PC-3 (cell line): ENCODE data around the gene BAZ1B. TPM values are rescaled to one million over a fixed set of nuclear protein-coding genes. Genes with fewer than 3 reads are reported as not detected.
A peak's percentile ranks its signal among the peaks of the same experiment; 100 is the strongest.
"Not testable (repeated sequence)": the region's sequence is repeated elsewhere in the genome, so short reads cannot be mapped to it uniquely, and the experiment has no call there.

Experiments used
- ATAC-seq: fragments of 200-7000 bp; cut with Tn5 transposase; 2 replicates; pipeline ENCODE4 v1.9.1; 2020; ENCODE audit warnings: mild to moderate bottlenecking, moderate library complexity
- BruUV-seq: library from RNA; stranded (reverse); fragments of 400-500 nt; replicated peaks from 2 replicates; lab custom pipeline; 2021; lab: Mats Ljungman, UMichigan
- CTCF ChIA-PET: fragments of 300-600 bp; sonication (Branson Sonifier 250); formaldehyde crosslinking; loops from one replicate; lab custom pipeline; 2022; ENCODE audit warnings: antibody characterized with exemption; lab: Charles Lee
- POLR2A ChIA-PET: fragments of 300-600 bp; sonication (Branson Sonifier 250); formaldehyde crosslinking; loops from one replicate; lab custom pipeline; 2022; ENCODE audit warnings: antibody characterized with exemption; ENCODE audit not compliant: unreplicated experiment; lab: Charles Lee
- DNase-seq: peaks from one replicate; pipeline ENCODE4 v3.0.0-alpha.2; 2015
- H2AFZ ChIP-seq: fragments of 300-600 bp; sonication (generic); 2 replicates; pipeline ENCODE4 v1.6.0; 2016; ENCODE audit warnings: antibody characterized with exemption, low read length
- H3F3A ChIP-seq: fragments of 300-600 bp; sonication (generic); one replicate; pipeline ENCODE4 v1.6.0; 2017; ENCODE audit warnings: antibody characterized with exemption, low read length, control low read depth, mild to moderate bottlenecking; ENCODE audit not compliant: unreplicated experiment
- H3K27ac ChIP-seq: fragments of 300-600 bp; sonication (generic); 2 replicates; pipeline ENCODE4 v1.5.1; 2016; ENCODE audit warnings: mild to moderate bottlenecking, low read length
- H3K27me3 ChIP-seq: fragments of 300-600 bp; sonication (generic); 2 replicates; pipeline ENCODE4 v1.6.1; 2016; ENCODE audit warnings: low read length, mixed read lengths
- H3K36me3 ChIP-seq: fragments of 300-600 bp; sonication (generic); 2 replicates; pipeline ENCODE4 v1.6.1; 2016; ENCODE audit warnings: low read depth, mixed run types, low read length, mixed read lengths
- H3K4me1 ChIP-seq: fragments of 300-600 bp; sonication (generic); 2 replicates; pipeline ENCODE4 v1.5.1; 2016; ENCODE audit warnings: low read length; ENCODE audit not compliant: insufficient read depth
- H3K4me2 ChIP-seq: fragments of 300-600 bp; sonication (generic); 2 replicates; pipeline ENCODE4 v1.6.0; 2016; ENCODE audit warnings: low read length
- H3K4me3 ChIP-seq: fragments of 300-600 bp; sonication (generic); 2 replicates; pipeline ENCODE4 v1.5.1; 2016; ENCODE audit warnings: mild to moderate bottlenecking, low read length, mixed read lengths
- H3K79me2 ChIP-seq: fragments of 300-600 bp; sonication (generic); 2 replicates; pipeline ENCODE4 v1.6.1; 2017; ENCODE audit warnings: low read length, mixed read lengths
- H3K9ac ChIP-seq: fragments of 300-600 bp; sonication (generic); 2 replicates; pipeline ENCODE4 v1.6.0; 2016; ENCODE audit warnings: mild to moderate bottlenecking, low read length
- H3K9me2 ChIP-seq: fragments of 300-600 bp; sonication (generic); replicated peaks from 2 replicates; pipeline ENCODE4 v1.6.1; 2016; ENCODE audit warnings: mixed run types, low read length, mixed read lengths
- H3K9me3 ChIP-seq: fragments of 300-600 bp; sonication (generic); 2 replicates; pipeline ENCODE4 v1.6.1; 2016; ENCODE audit warnings: low read length, mixed read lengths
- H4K20me1 ChIP-seq: fragments of 300-600 bp; sonication (generic); 2 replicates; pipeline ENCODE4 v1.6.1; 2016; ENCODE audit warnings: low read length, mixed read lengths
- EZH2 ChIP-seq: fragments of 300-600 bp; sonication (generic); IDR thresholded peaks from one replicate; pipeline ENCODE4 v1.6.1; 2017; ENCODE audit warnings: antibody characterized with exemption, mild to moderate bottlenecking, low read length; ENCODE audit not compliant: unreplicated experiment
- EZH2phosphoT487 ChIP-seq: fragments of 300-600 bp; sonication (generic); IDR thresholded peaks from 2 replicates; pipeline ENCODE4 v1.6.1; 2018; ENCODE audit warnings: mild to moderate bottlenecking, antibody characterized with exemption, low read length, borderline replicate concordance
- intact Hi-C: fragments of 100-400 bp; cut with micrococcal nuclease; formaldehyde crosslinking; loops from 2 replicates; pipeline ENCODE4 v1.9.0; 2023
- total RNA-seq: library from RNA; depleted of rRNA; stranded (reverse); fragments of >200 nt; gene quantifications from 2 replicates; pipeline ENCODE4 v1.2.3, GENCODE V29; 2014
- TF ChIP-seq, protein P1 (sequence below): fragments of 300-600 bp; sonication (generic); conservative IDR thresholded peaks from 2 replicates; pipeline ENCODE4 v1.5.1; 2017; ENCODE audit warnings: antibody characterized with exemption, low read depth, mild to moderate bottlenecking, low read length

Gene BAZ1B
- total RNA-seq, 1 experiment from 2014 or later = 45.5 TPM

- H3K27ac ChIP-seq = no peak overlapping the region
- no peak overlapping the region for H2AFZ ChIP-seq
- no peaks in the 10 kb centered on the region for H3K9me3 ChIP-seq
- no peaks in the 10 kb centered on the region for H3K27me3 ChIP-seq
- no peak overlapping the region for H3K4me3 ChIP-seq
- H3K79me2 ChIP-seq = no peaks in the 10 kb centered on the region
- H3K9me2 ChIP-seq = no peaks in the 10 kb centered on the region
- no peak overlapping the region for H3K9ac ChIP-seq
- no peak for DNase-seq
- no peaks in the 10 kb centered on the region for H3K36me3 ChIP-seq
- no peaks in the 10 kb centered on the region for H4K20me1 ChIP-seq
- BruUV-seq = no TSS peak
- ChIA-PET POLR2A (no interaction called here), CTCF (no interaction called here)
- intact Hi-C loops = no loop called here
- no peak for ATAC-seq
- peaks cover 9% of the 10 kb centered on the region; the same call in 1 of the 2 replicates for H3K4me1 ChIP-seq
- TF ChIP-seq EZH2phosphoT487 = no peak
- no peak for TF ChIP-seq EZH2
- H3F3A ChIP-seq = no peaks in the 10 kb centered on the region
- no peak overlapping the region for H3K4me2 ChIP-seq
These were observed 89.4 kb downstream of the BAZ1B start for GRCh38 chr7:73432676-73433075.

GRCh38 chr7:73431041-73431835 is 90.9 kb downstream of the BAZ1B start:
- no peaks in the 10 kb centered on the region for H3K9me3 ChIP-seq
- ChIA-PET CTCF (no interaction called here), POLR2A (no interaction called here)
- no peaks in the 10 kb centered on the region for H3K79me2 ChIP-seq
- H3K9ac ChIP-seq = no peak overlapping the region
- no peak overlapping the region for H2AFZ ChIP-seq
- no peak overlapping the region for H3K4me3 ChIP-seq
- no peak overlapping the region for H3K27ac ChIP-seq
- H3K27me3 ChIP-seq = no peaks in the 10 kb centered on the region
- H3K36me3 ChIP-seq = no peaks in the 10 kb centered on the region
- TF ChIP-seq, protein P1, sequence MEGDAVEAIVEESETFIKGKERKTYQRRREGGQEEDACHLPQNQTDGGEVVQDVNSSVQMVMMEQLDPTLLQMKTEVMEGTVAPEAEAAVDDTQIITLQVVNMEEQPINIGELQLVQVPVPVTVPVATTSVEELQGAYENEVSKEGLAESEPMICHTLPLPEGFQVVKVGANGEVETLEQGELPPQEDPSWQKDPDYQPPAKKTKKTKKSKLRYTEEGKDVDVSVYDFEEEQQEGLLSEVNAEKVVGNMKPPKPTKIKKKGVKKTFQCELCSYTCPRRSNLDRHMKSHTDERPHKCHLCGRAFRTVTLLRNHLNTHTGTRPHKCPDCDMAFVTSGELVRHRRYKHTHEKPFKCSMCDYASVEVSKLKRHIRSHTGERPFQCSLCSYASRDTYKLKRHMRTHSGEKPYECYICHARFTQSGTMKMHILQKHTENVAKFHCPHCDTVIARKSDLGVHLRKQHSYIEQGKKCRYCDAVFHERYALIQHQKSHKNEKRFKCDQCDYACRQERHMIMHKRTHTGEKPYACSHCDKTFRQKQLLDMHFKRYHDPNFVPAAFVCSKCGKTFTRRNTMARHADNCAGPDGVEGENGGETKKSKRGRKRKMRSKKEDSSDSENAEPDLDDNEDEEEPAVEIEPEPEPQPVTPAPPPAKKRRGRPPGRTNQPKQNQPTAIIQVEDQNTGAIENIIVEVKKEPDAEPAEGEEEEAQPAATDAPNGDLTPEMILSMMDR = no peak
- TF ChIP-seq EZH2phosphoT487 (no peak), EZH2 (no peak)
- ATAC-seq (peak; percentile 30), DNase-seq (peak; percentile 60)
- H3F3A ChIP-seq = no peaks in the 10 kb centered on the region
- H4K20me1 ChIP-seq = no peaks in the 10 kb centered on the region
- no peaks in the 10 kb centered on the region for H3K9me2 ChIP-seq
- intact Hi-C loops = no loop called here
- BruUV-seq = no TSS peak
- peaks cover 6% of the 10 kb centered on the region; the same call in 1 of the 2 replicates for H3K4me1 ChIP-seq
- H3K4me2 ChIP-seq = no peak overlapping the region

DNA sequence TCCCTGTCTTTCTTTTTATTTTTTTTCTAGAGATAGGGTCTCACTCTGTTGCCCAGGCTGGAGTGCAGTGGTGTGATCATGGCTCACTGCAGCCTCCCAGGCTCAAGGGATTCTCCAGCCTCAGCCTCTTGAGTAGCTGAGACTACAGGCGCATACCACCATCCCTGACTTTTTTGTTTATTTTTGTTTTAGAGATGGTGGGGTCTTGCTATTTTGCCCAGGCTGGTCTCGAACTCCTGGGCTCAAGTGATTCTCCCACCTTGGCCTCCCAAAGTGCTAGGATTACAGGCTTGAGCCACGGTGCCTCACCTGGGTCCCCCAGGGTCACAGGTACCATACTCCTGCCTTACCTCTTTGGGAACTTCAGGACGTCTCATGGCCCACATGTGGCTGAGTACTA is 91.6 kb downstream of the BAZ1B start:
- H3K9me3 ChIP-seq, CTCF ChIA-PET, H3K27ac ChIP-seq, H3K4me3 ChIP-seq, H3F3A ChIP-seq, H3K4me1 ChIP-seq, ATAC-seq, DNase-seq, H3K79me2 ChIP-seq, POLR2A ChIA-PET, H3K9me2 ChIP-seq, H2AFZ ChIP-seq, H3K9ac ChIP-seq, H4K20me1 ChIP-seq, intact Hi-C loops, BruUV-seq, H3K36me3 ChIP-seq, H3K4me2 ChIP-seq, H3K27me3 ChIP-seq: not testable (repeated sequence)
